ENCODE measurements around the gene COL4A1.

COL4A1 gene

GRCh38 chr13:110166598-110166997, 140.4 kb downstream of the COL4A1 start:
- no peaks in the 10 kb centered on the region for H3K79me1 ChIP-seq (ENCODE audit: low read depth, low read length)
- H2BK120ac ChIP-seq (ENCODE audit: low read depth, low read length), result no peak overlapping the region
- H2AFZ ChIP-seq (ENCODE audit: low read length), result no peak overlapping the region
- no peak overlapping the region for H4K8ac ChIP-seq (ENCODE audit: low read depth, low read length)
- H3K27ac ChIP-seq (replicated peaks; ENCODE audit: low read length), result no peak overlapping the region
- peaks cover 0 to 3% of the 10 kb centered on the region in 2 donors for H3K4me1 ChIP-seq (ENCODE audit: control insufficient read depth in 2 of 2, insufficient read depth in 1 of 2, low read depth in 1 of 2, low read length in 2 of 2)
- H3K4me3 ChIP-seq (ENCODE audit: low read length in 2 of 2), result no peak overlapping the region
- H3K4me2 ChIP-seq (ENCODE audit: insufficient read depth, low read length, poor library complexity, severe bottlenecking), result no peak overlapping the region
- no peak overlapping the region for H3K23ac ChIP-seq (ENCODE audit: low read depth, low read length, poor library complexity)
- no peak for DNase-seq (ENCODE audit: low spot score)
- no peak overlapping the region for H3K14ac ChIP-seq (ENCODE audit: low read length)
- H3K9me3 ChIP-seq (replicated peaks in 1 of 2; ENCODE audit: control insufficient read depth in 2 of 2, insufficient read depth in 1 of 2, low read depth in 1 of 2, low read length in 2 of 2), result no peaks in the 10 kb centered on the region
- no peak overlapping the region for H2BK12ac ChIP-seq (ENCODE audit: low read length)
- no peak overlapping the region for H2AK5ac ChIP-seq (ENCODE audit: low read depth, low read length)
- no peak overlapping the region for H2BK5ac ChIP-seq (ENCODE audit: low read length)
- H3K18ac ChIP-seq (ENCODE audit: low read length), result no peak overlapping the region
- WGBS, 2 donors (ENCODE audit: extremely low coverage in 2 of 2, insufficient read length in 2 of 2, insufficient replicate concordance in 1 of 2), result no CpG with 5 or more reads among the region's 4 CpGs
- H2BK15ac ChIP-seq (ENCODE audit: low read length), result no peak overlapping the region
- no peak overlapping the region for H4K91ac ChIP-seq (ENCODE audit: low read depth, low read length, poor library complexity)
- H3K36me3 ChIP-seq (replicated peaks in 1 of 2; ENCODE audit: control insufficient read depth in 2 of 2, insufficient read depth in 2 of 2, low read length in 2 of 2), result peaks cover 16 to 97% of the 10 kb centered on the region in 2 donors
- no peak overlapping the region for H3K9ac ChIP-seq (ENCODE audit: low read depth, low read length, poor library complexity)
- no peak overlapping the region for H3K4ac ChIP-seq (ENCODE audit: low read length)
- no peaks in the 10 kb centered on the region for H3K27me3 ChIP-seq (ENCODE audit: control insufficient read depth in 3 of 3, insufficient read depth in 3 of 3, low read depth in 1 of 3, low read length in 3 of 3)

- no peak overlapping the region for H2BK5ac ChIP-seq (ENCODE audit: low read length)
- no peak for DNase-seq (ENCODE audit: low spot score)
- H3K79me1 ChIP-seq (ENCODE audit: low read depth, low read length), result no peaks in the 10 kb centered on the region
- no peak overlapping the region for H3K27ac ChIP-seq (replicated peaks; ENCODE audit: low read length)
- no peak overlapping the region for H3K4me2 ChIP-seq (ENCODE audit: insufficient read depth, low read length, poor library complexity, severe bottlenecking)
- no peak overlapping the region for H2BK12ac ChIP-seq (ENCODE audit: low read length)
- H4K8ac ChIP-seq (ENCODE audit: low read depth, low read length), result no peak overlapping the region
- no peak overlapping the region for H3K23ac ChIP-seq (ENCODE audit: low read depth, low read length, poor library complexity)
- no peak overlapping the region for H4K91ac ChIP-seq (ENCODE audit: low read depth, low read length, poor library complexity)
- no peaks in the 10 kb centered on the region for H3K4me1 ChIP-seq (ENCODE audit: control insufficient read depth in 2 of 2, insufficient read depth in 1 of 2, low read depth in 1 of 2, low read length in 2 of 2)
- no peak overlapping the region for H3K4me3 ChIP-seq (ENCODE audit: low read length in 2 of 2)
- no peak overlapping the region for H3K9ac ChIP-seq (ENCODE audit: low read depth, low read length, poor library complexity)
- H3K14ac ChIP-seq (ENCODE audit: low read length), result no peak overlapping the region
- no peaks in the 10 kb centered on the region for H3K9me3 ChIP-seq (replicated peaks in 1 of 2; ENCODE audit: control insufficient read depth in 2 of 2, insufficient read depth in 1 of 2, low read depth in 1 of 2, low read length in 2 of 2)
- WGBS, 2 donors (ENCODE audit: extremely low coverage in 2 of 2, insufficient read length in 2 of 2, insufficient replicate concordance in 1 of 2), result no CpG with 5 or more reads among the region's 8 CpGs
- no peak overlapping the region for H2AFZ ChIP-seq (ENCODE audit: low read length)
- peaks cover 20 to 96% of the 10 kb centered on the region in 2 donors for H3K36me3 ChIP-seq (replicated peaks in 1 of 2; ENCODE audit: control insufficient read depth in 2 of 2, insufficient read depth in 2 of 2, low read length in 2 of 2)
- H3K18ac ChIP-seq (ENCODE audit: low read length), result peak overlapping the region; percentile 21
- no peak overlapping the region for H2BK120ac ChIP-seq (ENCODE audit: low read depth, low read length)
- no peaks in the 10 kb centered on the region for H3K27me3 ChIP-seq (ENCODE audit: control insufficient read depth in 3 of 3, insufficient read depth in 3 of 3, low read depth in 1 of 3, low read length in 3 of 3)
- H3K4ac ChIP-seq (ENCODE audit: low read length), result no peak overlapping the region
- H2BK15ac ChIP-seq (ENCODE audit: low read length), result no peak overlapping the region
- H2AK5ac ChIP-seq (ENCODE audit: low read depth, low read length), result no peak overlapping the region
These were observed 142.3 kb downstream of the COL4A1 start for GRCh38 chr13:110164706-110165105.

- no peak overlapping the region for H2AFZ ChIP-seq (ENCODE audit: low read length)
- H3K4me1 ChIP-seq (ENCODE audit: control insufficient read depth in 2 of 2, insufficient read depth in 1 of 2, low read depth in 1 of 2, low read length in 2 of 2), result no peaks in the 10 kb centered on the region
- no peak overlapping the region for H2BK15ac ChIP-seq (ENCODE audit: low read length)
- H2BK12ac ChIP-seq (ENCODE audit: low read length), result no peak overlapping the region
- H3K14ac ChIP-seq (ENCODE audit: low read length), result no peak overlapping the region
- no peak overlapping the region for H3K23ac ChIP-seq (ENCODE audit: low read depth, low read length, poor library complexity)
- DNase-seq (ENCODE audit: low spot score), result no peak
- no peaks in the 10 kb centered on the region for H3K27me3 ChIP-seq (ENCODE audit: control insufficient read depth in 3 of 3, insufficient read depth in 3 of 3, low read depth in 1 of 3, low read length in 3 of 3)
- no peak overlapping the region for H3K27ac ChIP-seq (replicated peaks; ENCODE audit: low read length)
- H2AK5ac ChIP-seq (ENCODE audit: low read depth, low read length), result no peak overlapping the region
- H2BK120ac ChIP-seq (ENCODE audit: low read depth, low read length), result no peak overlapping the region
- no peak overlapping the region for H4K91ac ChIP-seq (ENCODE audit: low read depth, low read length, poor library complexity)
- no peak overlapping the region for H3K9ac ChIP-seq (ENCODE audit: low read depth, low read length, poor library complexity)
- H3K18ac ChIP-seq (ENCODE audit: low read length), result no peak overlapping the region
- no peak overlapping the region for H3K4me3 ChIP-seq (ENCODE audit: low read length in 2 of 2)
- no CpG with 5 or more reads among the region's 11 CpGs for WGBS, 2 donors (ENCODE audit: extremely low coverage in 2 of 2, insufficient read length in 2 of 2, insufficient replicate concordance in 1 of 2)
- H3K36me3 ChIP-seq (replicated peaks in 1 of 2; ENCODE audit: control insufficient read depth in 2 of 2, insufficient read depth in 2 of 2, low read length in 2 of 2), result peaks cover 22 to 93% of the 10 kb centered on the region in 2 donors
- H3K4ac ChIP-seq (ENCODE audit: low read length), result no peak overlapping the region
- no peak overlapping the region for H4K8ac ChIP-seq (ENCODE audit: low read depth, low read length)
- no peak overlapping the region for H3K4me2 ChIP-seq (ENCODE audit: insufficient read depth, low read length, poor library complexity, severe bottlenecking)
- H2BK5ac ChIP-seq (ENCODE audit: low read length), result no peak overlapping the region
- H3K9me3 ChIP-seq (replicated peaks in 1 of 2; ENCODE audit: control insufficient read depth in 2 of 2, insufficient read depth in 1 of 2, low read depth in 1 of 2, low read length in 2 of 2), result no peaks in the 10 kb centered on the region
- no peaks in the 10 kb centered on the region for H3K79me1 ChIP-seq (ENCODE audit: low read depth, low read length)
These were observed 143.9 kb downstream of the COL4A1 start for GRCh38 chr13:110162866-110163658.

GRCh38 chr13:110162053-110162452, 144.9 kb downstream of the COL4A1 start:
- Histone ChIP-seq H3K23ac (ENCODE audit: low read depth, low read length, poor library complexity) (no peak overlapping the region), H3K9ac (ENCODE audit: low read depth, low read length, poor library complexity) (no peak overlapping the region), H4K8ac (ENCODE audit: low read depth, low read length) (no peak overlapping the region), H3K4ac (ENCODE audit: low read length) (no peak overlapping the region), H3K4me3 (ENCODE audit: low read length in 2 of 2) (no peak overlapping the region), H3K9me3 (replicated peaks in 1 of 2; ENCODE audit: control insufficient read depth in 2 of 2, insufficient read depth in 1 of 2, low read depth in 1 of 2, low read length in 2 of 2) (no peaks in the 10 kb centered on the region), H3K27me3 (ENCODE audit: control insufficient read depth in 3 of 3, insufficient read depth in 3 of 3, low read depth in 1 of 3, low read length in 3 of 3) (no peaks in the 10 kb centered on the region), H2BK5ac (ENCODE audit: low read length) (no peak overlapping the region), H2BK120ac (ENCODE audit: low read depth, low read length) (no peak overlapping the region), H2AK5ac (ENCODE audit: low read depth, low read length) (no peak overlapping the region), H3K18ac (ENCODE audit: low read length) (no peak overlapping the region), H3K4me2 (ENCODE audit: insufficient read depth, low read length, poor library complexity, severe bottlenecking) (no peak overlapping the region), H2BK15ac (ENCODE audit: low read length) (no peak overlapping the region), H3K14ac (ENCODE audit: low read length) (no peak overlapping the region), H3K79me1 (ENCODE audit: low read depth, low read length) (no peaks in the 10 kb centered on the region), H3K27ac (replicated peaks; ENCODE audit: low read length) (no peak overlapping the region), H3K36me3 (replicated peaks in 1 of 2; ENCODE audit: control insufficient read depth in 2 of 2, insufficient read depth in 2 of 2, low read length in 2 of 2) (peaks cover 22 to 93% of the 10 kb centered on the region in 2 donors), H2AFZ (ENCODE audit: low read length) (no peak overlapping the region), H4K91ac (ENCODE audit: low read depth, low read length, poor library complexity) (no peak overlapping the region), H2BK12ac (ENCODE audit: low read length) (no peak overlapping the region), H3K4me1 (ENCODE audit: control insufficient read depth in 2 of 2, insufficient read depth in 1 of 2, low read depth in 1 of 2, low read length in 2 of 2) (peaks cover 0 to 3% of the 10 kb centered on the region in 2 donors)
- no peak for DNase-seq (ENCODE audit: low spot score)
- WGBS, 2 donors (ENCODE audit: extremely low coverage in 2 of 2, insufficient read length in 2 of 2, insufficient replicate concordance in 1 of 2), result no CpG with 5 or more reads among the region's 11 CpGs

All from neuronal stem cell (in vitro differentiated cells).